K562 (cell line): ENCODE measurements around the gene KCND1.

ENCODE experiments used
- HNRNPL ChIP-seq: fragments of 200-400 bp; formaldehyde crosslinking; IDR thresholded peaks from 2 replicates; pipeline ENCODE4 v1.6.1; 2017; ENCODE audit warnings: low read depth, mild to moderate bottlenecking, low read length
- HNRNPUL1 ChIP-seq: fragments of 200-400 bp; formaldehyde crosslinking; IDR thresholded peaks from 2 replicates; pipeline ENCODE4 v1.6.1; 2017; ENCODE audit warnings: low read length
- KAT2B ChIP-seq: IDR thresholded peaks from one replicate; pipeline ENCODE4 v1.6.1; 2012; ENCODE audit warnings: low read depth, mild to moderate bottlenecking, control low read depth, inconsistent platforms, low read length, moderate library complexity
- POLR2AphosphoS5 ChIP-seq: IDR thresholded peaks from 2 replicates; pipeline ENCODE4 v1.6.1; 2011; ENCODE audit warnings: mild to moderate bottlenecking, low read depth, low read length, moderate library complexity; ENCODE audit not compliant: control insufficient read depth, insufficient read depth
- ZFX ChIP-seq: sonication (generic); formaldehyde crosslinking; IDR thresholded peaks from 2 replicates; pipeline ENCODE4 v1.8.0; 2022; ENCODE audit warnings: mild to moderate bottlenecking, missing genetic modification reagents, moderate library complexity
- ZNF24 ChIP-seq: fragments of 450-650 bp; IDR thresholded peaks from 2 replicates; pipeline ENCODE4 v1.6.1; 2016
- ZNF717 ChIP-seq: fragments of 250-450 bp; sonication (Bioruptor Pico); IDR thresholded peaks from 2 replicates; pipeline ENCODE4 v1.5.0; 2021

DNA sequence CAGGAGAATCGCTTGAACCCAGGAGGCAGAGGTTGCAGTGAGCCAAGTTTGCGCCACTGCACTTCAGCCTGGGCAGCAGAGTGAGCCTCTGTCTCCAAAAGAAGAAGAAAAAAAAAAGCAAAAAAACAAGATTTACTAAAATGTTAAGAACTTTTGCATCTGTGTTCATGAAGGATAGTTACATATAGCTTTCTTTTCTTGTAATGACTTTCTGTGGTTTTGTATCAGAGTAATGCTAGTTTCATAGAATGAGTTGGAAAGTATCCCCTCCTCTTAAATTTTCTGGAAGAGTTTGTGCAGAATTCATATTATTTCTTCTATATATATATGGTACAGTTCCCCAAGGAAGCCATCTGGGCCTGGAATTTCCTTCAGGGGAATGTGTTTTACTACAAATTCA, 47.4 kb upstream of the KCND1 start:
- TF ChIP-seq ZNF717 (no peak), KAT2B (no peak), ZFX (CRISPR knock-in tag) (no peak), POLR2AphosphoS5 (no peak), HNRNPUL1 (no peak), ZNF24 (no peak), HNRNPL (no peak)
